MCF 10A (cell line): ENCODE data around the gene ZFHX3. TPM values are rescaled to one million over a fixed set of nuclear protein-coding genes. Genes with fewer than 3 reads are reported as not detected.

Source experiments
- BruUV-seq: library from RNA; stranded (reverse); fragments of 400-500 nt; replicated peaks from 2 replicates; lab custom pipeline; 2021; lab: Mats Ljungman, UMichigan
- CTCF ChIA-PET: fragments of 300-600 bp; sonication (Branson Sonifier 250); formaldehyde crosslinking; extraction: SDS; loops from one replicate; lab custom pipeline; 2021; ENCODE audit warnings: antibody characterized with exemption, inconsistent platforms; lab: Yijun Ruan, JAX
- POLR2A ChIA-PET: fragments of 300-600, 350-650 bp; sonication (Branson Sonifier 250); formaldehyde crosslinking; extraction: SDS; loops from one replicate; lab custom pipeline; 2020; ENCODE audit warnings: antibody characterized with exemption, inconsistent platforms; lab: Yijun Ruan, JAX
- DNase-seq: peaks from one replicate; pipeline ENCODE4 v3.0.0-alpha.2; 2018; ENCODE audit not compliant: unreplicated experiment
- H3K27ac Mint-ChIP-seq: one replicate; pipeline ENCODE4 v1.8.0; 2022; ENCODE audit warnings: mild to moderate bottlenecking, low read depth, mixed read lengths; ENCODE audit not compliant: unreplicated experiment
- H3K27me3 Mint-ChIP-seq: one replicate; pipeline ENCODE4 v1.8.0; 2022; ENCODE audit warnings: mixed read lengths; ENCODE audit not compliant: insufficient read depth, unreplicated experiment
- H3K36me3 Mint-ChIP-seq: one replicate; pipeline ENCODE4 v1.8.0; 2022; ENCODE audit warnings: mild to moderate bottlenecking, moderate library complexity, mixed read lengths; ENCODE audit not compliant: insufficient read depth, unreplicated experiment
- H3K4me1 Mint-ChIP-seq: one replicate; pipeline ENCODE4 v1.8.0; 2022; ENCODE audit warnings: mixed read lengths; ENCODE audit not compliant: insufficient read depth, unreplicated experiment
- H3K4me3 Mint-ChIP-seq: one replicate; pipeline ENCODE4 v1.8.0; 2022; ENCODE audit warnings: mild to moderate bottlenecking, moderate library complexity, mixed read lengths; ENCODE audit not compliant: unreplicated experiment
- H3K9me3 Mint-ChIP-seq: one replicate; pipeline ENCODE4 v1.8.0; 2022; ENCODE audit warnings: mixed read lengths; ENCODE audit not compliant: unreplicated experiment
- CTCF ChIP-seq: fragments of 200-600 bp; IDR thresholded peaks from one replicate; pipeline ENCODE4 v1.8.0; 2022; ENCODE audit warnings: antibody characterized with exemption, mild to moderate bottlenecking; ENCODE audit not compliant: unreplicated experiment
- intact Hi-C: fragments of 100-400 bp; cut with micrococcal nuclease; formaldehyde crosslinking; loops from 2 replicates; pipeline ENCODE4 v1.14.1; 2022
- total RNA-seq: library from RNA; stranded (reverse); gene quantifications from 2 replicates; pipeline ENCODE4 v1.2.3, GENCODE V29; 2022

ZFHX3 gene
- total RNA-seq, 1 experiment from 2014 or later = 27.4 TPM

GRCh38 chr16:73054125-73054484, 6.2 kb upstream of the ZFHX3 start:
- CTCF ChIA-PET = interaction anchor here (0.6 to 3.7 kb wide), 10 partner anchors 28 to 569 kb away, joined by 3 to 19 read pairs (median 4); no protein-coding TSS in a partner anchor
- Mint-ChIP-seq H3K4me1 (peaks cover 27% of the 10 kb centered on the region), H3K27me3 (no peaks in the 10 kb centered on the region), H3K27ac (no peak overlapping the region), H3K4me3 (peak overlapping the region; percentile 87), H3K9me3 (no peaks in the 10 kb centered on the region), H3K36me3 (peaks cover 11% of the 10 kb centered on the region)
- no peak for TF ChIP-seq CTCF
- POLR2A ChIA-PET = interaction anchor here (0.7 to 10.2 kb wide), 11 partner anchors 8 to 763 kb away, joined by 3 to 111 read pairs (median 9); partner anchors contain the start of gene ZFHX3
- DNase-seq = no peak
- BruUV-seq = no TSS peak
- intact Hi-C loops = loop anchor here (10.0 kb wide), 1 partner anchor 389 kb away; no protein-coding TSS in a partner anchor

- intact Hi-C loops = loop anchor here (10.0 kb wide), 1 partner anchor 389 kb away; no protein-coding TSS in a partner anchor
- POLR2A ChIA-PET = interaction anchor here (0.6 to 10.2 kb wide), 12 partner anchors 8 to 833 kb away, joined by 3 to 111 read pairs (median 5); no protein-coding TSS in a partner anchor
- H3K9me3 Mint-ChIP-seq = no peaks in the 10 kb centered on the region
Observed at GRCh38 chr16:73053364-73054124, 5.6 kb upstream of the ZFHX3 start.

GRCh38 chr16:73053038-73053363, 5.1 kb upstream of the ZFHX3 start:
- no peak for TF ChIP-seq CTCF
- H3K4me1 Mint-ChIP-seq = peaks cover 35% of the 10 kb centered on the region
- ChIA-PET POLR2A (interaction anchor here (0.6 to 10.2 kb wide), 7 partner anchors 8 to 834 kb away, joined by 3 to 111 read pairs (median 9); no protein-coding TSS in a partner anchor), CTCF (interaction anchor here (0.5 to 3.7 kb wide), 5 partner anchors 143 to 902 kb away, joined by 3 to 19 read pairs (median 3); no protein-coding TSS in a partner anchor)
- DNase-seq = no peak
- H3K4me3 Mint-ChIP-seq = no peak overlapping the region
- no peaks in the 10 kb centered on the region for H3K9me3 Mint-ChIP-seq
- peaks cover 7% of the 10 kb centered on the region for H3K36me3 Mint-ChIP-seq
- no peaks in the 10 kb centered on the region for H3K27me3 Mint-ChIP-seq
- intact Hi-C loops = loop anchor here (10.0 kb wide), 1 partner anchor 388 kb away; no protein-coding TSS in a partner anchor
- no TSS peak for BruUV-seq
- H3K27ac Mint-ChIP-seq = no peak overlapping the region

More at GRCh38 chr16:73053364-73054124, 5.6 kb upstream of the ZFHX3 start:
- H3K27ac Mint-ChIP-seq = no peak overlapping the region
- no peak for TF ChIP-seq CTCF
- CTCF ChIA-PET = interaction anchor here (0.5 to 3.7 kb wide), 9 partner anchors 28 to 902 kb away, joined by 3 to 19 read pairs (median 4); no protein-coding TSS in a partner anchor
- H3K27me3 Mint-ChIP-seq = no peaks in the 10 kb centered on the region
- no peak overlapping the region for H3K4me3 Mint-ChIP-seq
- peaks cover 33% of the 10 kb centered on the region for H3K4me1 Mint-ChIP-seq
- peaks cover 7% of the 10 kb centered on the region for H3K36me3 Mint-ChIP-seq
- no TSS peak for BruUV-seq
- peak; percentile 76 for DNase-seq

GRCh38 chr16:73052576-73052975, 4.6 kb upstream of the ZFHX3 start:
- intact Hi-C loops = loop anchor here (10.0 kb wide), 1 partner anchor 388 kb away; no protein-coding TSS in a partner anchor
- BruUV-seq = no TSS peak
- no peak for DNase-seq
- Mint-ChIP-seq H3K4me1 (peaks cover 35% of the 10 kb centered on the region), H3K36me3 (peaks cover 7% of the 10 kb centered on the region), H3K9me3 (no peaks in the 10 kb centered on the region), H3K27ac (no peak overlapping the region), H3K4me3 (no peak overlapping the region), H3K27me3 (no peaks in the 10 kb centered on the region)
- TF ChIP-seq CTCF = no peak
- CTCF ChIA-PET = interaction anchor here (0.5 to 3.7 kb wide), 7 partner anchors 144 to 903 kb away, joined by 3 to 19 read pairs (median 3); no protein-coding TSS in a partner anchor
- POLR2A ChIA-PET = interaction anchor here (0.9 to 10.2 kb wide), 5 partner anchors 8 to 57 kb away, joined by 4 to 111 read pairs (median 9); no protein-coding TSS in a partner anchor
